A673 (cell line): ENCODE data around the gene GDF7.

Source experiments
- CTCF ChIP-seq: fragments of 300-800, 200-600 bp; sonication (generic); conservative IDR thresholded peaks from 2 replicates; pipeline ENCODE4 v1.5.1; 2017; ENCODE audit warnings: low read depth, mild to moderate bottlenecking, antibody characterized with exemption, low read length, moderate library complexity, mixed read lengths
- EZH2 ChIP-seq: fragments of 200-600 bp; sonication (generic); IDR thresholded peaks from 2 replicates; pipeline ENCODE4 v1.6.1; 2017; ENCODE audit warnings: borderline replicate concordance, low read depth, mild to moderate bottlenecking, mixed read lengths, antibody characterized with exemption, low read length; ENCODE audit not compliant: poor library complexity, severe bottlenecking

GRCh38 chr2:20629581-20630171 is 37.3 kb upstream of the GDF7 start:
- TF ChIP-seq CTCF (no peak), EZH2 (no peak)
